ENCODE results near the gene STX10.

STX10 gene

GRCh38 chr19:13139633-13140311 lies 10.4 kb downstream of the STX10 start:
- DNase-seq (ENCODE audit: low read depth), result no peak

DNA sequence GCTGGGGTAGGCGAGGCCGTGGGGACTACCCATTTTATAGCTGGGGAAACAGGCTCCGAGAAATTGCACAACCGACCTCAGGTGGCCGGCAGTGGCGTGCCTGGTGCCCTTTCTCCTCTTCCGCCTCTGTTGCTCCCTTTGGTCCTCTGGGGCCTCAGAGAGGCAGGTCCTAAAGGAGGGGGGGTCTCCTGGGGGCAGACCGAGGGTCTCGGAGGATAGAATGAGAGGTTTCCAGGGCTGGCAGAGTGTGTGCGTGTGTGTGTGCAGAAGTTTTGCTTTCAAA lies 11.3 kb downstream of the STX10 start:
- no peak for DNase-seq (ENCODE audit: low read depth)

DNA sequence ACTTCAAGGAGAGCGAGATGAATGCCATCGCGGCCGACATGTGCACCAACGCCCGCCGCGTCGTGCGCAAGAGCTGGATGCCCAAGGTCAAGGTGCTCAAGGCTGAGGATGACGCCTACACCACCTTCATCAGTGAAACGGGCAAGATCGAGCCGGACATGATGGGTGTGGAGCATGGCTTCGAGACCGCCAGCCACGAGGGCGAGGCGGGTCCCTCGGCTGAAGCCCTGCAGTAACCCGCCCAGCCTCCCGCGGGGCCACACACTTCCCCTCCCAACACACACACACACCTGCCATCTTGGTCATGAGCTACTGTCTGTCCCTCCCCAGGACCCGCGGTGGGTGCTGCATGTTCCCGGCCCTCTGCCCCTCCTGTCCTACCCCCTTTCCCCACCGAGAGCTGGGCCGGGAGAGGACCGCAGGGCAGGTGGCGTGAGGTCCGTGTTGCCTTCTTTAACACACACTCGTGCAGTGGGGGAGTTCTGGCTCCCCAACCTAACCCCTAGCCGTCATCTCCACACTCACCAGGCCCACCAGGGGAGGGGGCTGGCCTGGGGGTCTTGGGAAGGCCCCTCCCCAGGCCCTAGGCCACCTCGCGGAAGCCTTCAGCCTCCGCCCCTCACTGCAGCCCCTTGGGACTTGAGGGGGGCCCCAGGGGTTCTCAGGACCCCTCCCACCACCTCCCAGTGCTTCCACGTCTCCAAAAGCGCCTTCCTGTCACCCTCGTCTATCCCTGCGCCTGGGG lies 11.8 kb downstream of the STX10 start:
- DNase-seq (ENCODE audit: low read depth), result no peak

- no peak for DNase-seq (ENCODE audit: low read depth)
Observed at GRCh38 chr19:13137290-13137794, 12.8 kb downstream of the STX10 start.

GRCh38 chr19:13135068-13136062 lies 14.8 kb downstream of the STX10 start:
- no peak for DNase-seq (ENCODE audit: low read depth)

DNA sequence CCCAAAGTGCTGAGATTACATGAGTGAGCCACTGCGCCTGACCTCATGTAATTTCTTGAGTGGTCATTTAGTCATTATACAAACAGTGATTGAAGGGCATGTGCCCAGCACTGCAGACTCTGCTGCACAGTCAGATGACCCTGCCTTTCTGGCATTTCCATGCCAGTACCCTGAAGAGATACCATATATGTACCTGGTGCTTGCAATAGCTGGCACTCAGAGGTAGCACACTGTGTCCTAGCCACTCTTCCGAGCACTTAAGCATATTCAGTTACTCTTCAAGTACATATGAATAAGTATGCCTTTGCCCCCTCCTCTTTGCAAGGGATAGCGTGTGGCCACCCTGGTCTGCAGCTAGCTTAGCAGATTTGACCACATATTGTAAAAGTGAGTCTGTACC lies 15.5 kb downstream of the STX10 start:
- no peak for DNase-seq (ENCODE audit: low read depth)

DNA sequence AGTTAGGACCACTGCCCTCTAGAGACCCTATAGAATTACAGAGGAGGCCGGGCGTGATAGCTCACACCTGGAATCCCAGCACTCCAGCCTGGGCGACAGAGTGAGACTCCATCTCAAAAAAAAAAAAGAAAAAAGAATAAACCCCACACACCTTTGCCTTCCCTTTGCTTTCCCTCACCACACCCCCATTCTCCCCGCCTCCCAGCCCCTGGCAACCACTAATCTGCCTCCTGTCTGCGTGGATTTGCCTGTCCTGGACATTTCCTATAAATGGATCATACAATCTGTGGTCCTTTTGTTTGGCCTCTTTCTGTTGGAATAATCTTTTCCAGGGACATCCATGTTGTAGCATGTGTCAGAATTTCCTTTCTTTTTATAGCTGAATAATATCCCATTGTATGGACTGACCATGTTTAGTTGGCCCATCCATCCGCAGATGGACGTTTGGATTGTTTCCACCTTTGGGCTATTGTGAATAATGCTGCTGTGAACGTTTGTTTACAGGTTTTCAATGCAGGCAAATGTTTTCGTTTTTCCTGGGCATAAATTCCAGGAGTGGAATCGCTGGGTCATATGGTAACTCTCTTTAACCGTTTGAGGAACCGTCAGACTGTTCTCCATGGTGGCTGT lies 16.8 kb downstream of the STX10 start:
- DNase-seq (ENCODE audit: low read depth), result no peak

- no peak for DNase-seq (ENCODE audit: low read depth)
Observed at GRCh38 chr19:13132471-13133180, 17.5 kb downstream of the STX10 start.

DNA sequence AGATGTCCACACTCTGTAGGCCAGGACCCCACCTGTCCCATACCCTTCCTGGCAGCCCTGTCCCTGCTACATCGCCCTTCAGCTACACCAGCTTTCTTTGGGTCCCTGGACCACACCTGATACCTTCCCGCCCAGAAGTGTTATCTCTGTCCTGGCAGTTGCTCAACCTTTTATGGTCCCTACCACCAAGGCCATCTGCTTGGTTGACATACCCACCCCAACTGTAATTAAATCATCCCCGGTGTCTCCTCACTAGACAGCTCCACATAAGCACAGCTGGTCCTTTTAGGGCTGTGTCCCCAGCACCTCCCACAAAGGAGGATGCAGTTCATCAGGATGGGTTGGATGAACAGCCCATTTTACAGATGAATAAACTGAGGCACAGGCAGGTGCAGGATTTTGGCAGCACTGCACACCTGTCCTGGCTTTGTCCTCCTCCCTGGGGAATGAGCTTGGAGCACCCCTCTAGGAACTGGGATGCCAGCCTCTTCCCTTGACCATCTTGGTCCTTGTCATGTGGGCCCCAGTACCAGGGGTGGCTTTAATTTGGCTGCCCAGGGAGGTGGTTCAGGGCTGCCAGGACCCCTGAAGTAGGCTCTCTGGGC lies 19.2 kb downstream of the STX10 start:
- DNase-seq (ENCODE audit: low read depth), result no peak

GRCh38 chr19:13129384-13129783 lies 20.8 kb downstream of the STX10 start:
- DNase-seq (ENCODE audit: low read depth), result no peak

DNA sequence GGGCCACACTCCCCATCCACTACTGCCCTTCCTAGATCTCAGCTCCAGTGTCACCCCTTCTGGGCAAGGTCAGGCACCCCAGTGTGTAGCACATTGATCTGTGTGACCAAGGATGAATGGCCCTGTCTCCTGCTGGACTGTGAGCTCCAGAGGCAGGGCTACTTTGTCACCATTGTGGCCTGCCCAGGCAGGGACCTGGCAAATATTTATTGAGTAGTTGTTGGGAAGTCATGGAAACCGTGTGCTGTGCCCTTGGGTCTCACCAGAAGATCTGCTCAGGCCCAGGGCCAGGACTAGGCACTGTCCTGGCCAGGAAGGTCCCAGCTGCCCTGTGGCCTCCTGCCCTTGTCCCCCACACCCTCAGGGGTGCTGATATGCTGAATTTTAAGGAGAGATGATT lies 21.6 kb downstream of the STX10 start:
- DNase-seq (ENCODE audit: low read depth), result no peak

GRCh38 chr19:13127811-13128575 lies 22.2 kb downstream of the STX10 start:
- no peak for DNase-seq (ENCODE audit: low read depth)

DNA sequence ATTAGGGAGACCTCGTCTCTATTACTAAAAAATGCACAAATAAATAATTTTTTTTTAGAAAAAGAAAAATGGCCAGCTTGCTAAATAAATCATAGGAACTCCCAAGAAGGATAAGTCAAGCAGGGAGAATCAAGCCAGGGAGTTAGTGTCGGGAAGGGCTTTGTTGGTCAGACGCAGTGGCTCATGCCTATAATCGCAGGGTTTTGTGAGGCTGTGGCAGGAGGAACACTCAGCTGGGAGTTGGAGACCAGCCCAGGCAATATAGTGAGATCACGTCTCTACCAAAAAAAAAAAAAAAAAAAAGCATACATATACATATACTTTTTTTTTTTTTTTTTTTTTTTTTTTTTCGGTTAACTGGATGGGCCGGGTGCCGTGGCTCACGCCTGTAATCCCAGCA lies 23.1 kb downstream of the STX10 start:
- DNase-seq (ENCODE audit: low read depth), result no peak

DNA sequence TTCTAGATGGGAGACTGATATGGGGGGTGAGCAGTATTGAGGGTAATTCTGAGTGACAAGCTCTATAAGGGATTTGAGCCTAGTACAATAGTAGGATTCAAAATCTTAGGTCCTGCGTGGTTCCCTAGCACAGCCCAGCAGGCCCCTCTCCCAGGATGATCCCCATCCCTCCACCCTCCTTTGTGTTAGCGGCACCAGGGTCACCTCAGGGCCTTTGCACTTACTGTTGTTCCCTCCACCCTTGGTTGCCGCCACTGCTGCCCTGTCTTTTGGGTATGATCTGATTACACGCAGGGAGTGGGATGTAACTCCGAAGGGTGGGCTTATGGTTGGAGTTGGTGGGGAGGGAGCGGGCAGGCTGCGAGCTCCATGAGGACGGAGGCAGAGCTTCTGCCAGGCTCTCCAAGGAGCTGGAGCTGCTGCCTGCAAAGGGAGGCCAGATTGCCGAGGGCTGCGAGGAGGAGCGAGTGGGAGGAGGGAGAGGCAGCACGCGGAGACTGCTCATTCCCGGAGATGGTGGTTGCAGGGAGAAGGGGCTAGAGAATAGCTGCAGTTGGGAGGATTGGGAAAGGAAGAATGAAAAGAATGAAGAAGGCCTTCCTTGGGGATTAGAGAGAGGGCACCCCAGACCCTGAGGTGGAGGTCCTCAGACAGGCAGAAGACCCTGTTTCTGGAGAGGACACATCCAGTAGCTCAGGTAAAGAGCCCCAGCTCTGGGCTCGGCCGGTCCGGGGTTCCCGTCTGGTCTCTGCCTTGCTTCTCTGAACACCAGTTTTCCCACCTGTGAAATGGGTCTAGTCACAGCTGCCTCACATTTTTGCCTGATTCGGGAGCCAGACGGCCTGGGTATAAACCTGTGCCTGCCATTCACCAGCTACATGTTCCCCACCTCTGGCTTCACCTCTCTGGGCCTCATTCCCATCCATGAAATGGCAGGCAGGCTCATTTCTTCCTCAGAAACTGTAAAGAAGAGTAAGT lies 26.9 kb downstream of the STX10 start:
- DNase-seq (ENCODE audit: low read depth), result no peak

DNA sequence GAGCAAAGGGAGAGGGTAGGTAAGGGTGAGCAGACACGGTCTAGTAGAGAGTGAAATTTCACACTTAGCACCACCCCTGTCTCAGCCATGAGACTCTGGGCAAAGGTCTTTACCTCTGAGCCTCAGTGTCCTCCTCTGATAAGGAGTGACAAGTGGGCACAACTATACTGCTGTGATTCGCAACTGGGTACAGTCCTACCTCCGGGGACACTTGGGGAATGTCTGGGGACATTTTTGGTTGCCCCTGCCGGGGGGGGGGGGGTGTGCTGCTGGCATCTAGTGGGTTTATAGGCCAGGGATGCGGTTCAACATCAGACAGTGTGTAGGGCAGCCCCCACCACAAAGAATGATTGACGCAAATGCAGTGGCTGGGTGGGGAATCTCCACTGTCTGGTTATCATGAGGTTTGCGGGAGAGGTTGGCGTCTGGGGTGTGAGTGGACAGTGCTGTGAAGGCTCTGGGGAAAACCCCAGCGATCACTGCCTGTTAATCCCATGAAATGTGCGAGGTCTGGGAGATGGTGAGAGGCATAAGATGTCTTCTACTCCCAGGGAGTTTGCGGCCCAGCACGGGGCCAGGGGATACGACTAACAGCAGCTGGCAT lies 27.8 kb downstream of the STX10 start:
- no peak for DNase-seq (ENCODE audit: low read depth)

DNA sequence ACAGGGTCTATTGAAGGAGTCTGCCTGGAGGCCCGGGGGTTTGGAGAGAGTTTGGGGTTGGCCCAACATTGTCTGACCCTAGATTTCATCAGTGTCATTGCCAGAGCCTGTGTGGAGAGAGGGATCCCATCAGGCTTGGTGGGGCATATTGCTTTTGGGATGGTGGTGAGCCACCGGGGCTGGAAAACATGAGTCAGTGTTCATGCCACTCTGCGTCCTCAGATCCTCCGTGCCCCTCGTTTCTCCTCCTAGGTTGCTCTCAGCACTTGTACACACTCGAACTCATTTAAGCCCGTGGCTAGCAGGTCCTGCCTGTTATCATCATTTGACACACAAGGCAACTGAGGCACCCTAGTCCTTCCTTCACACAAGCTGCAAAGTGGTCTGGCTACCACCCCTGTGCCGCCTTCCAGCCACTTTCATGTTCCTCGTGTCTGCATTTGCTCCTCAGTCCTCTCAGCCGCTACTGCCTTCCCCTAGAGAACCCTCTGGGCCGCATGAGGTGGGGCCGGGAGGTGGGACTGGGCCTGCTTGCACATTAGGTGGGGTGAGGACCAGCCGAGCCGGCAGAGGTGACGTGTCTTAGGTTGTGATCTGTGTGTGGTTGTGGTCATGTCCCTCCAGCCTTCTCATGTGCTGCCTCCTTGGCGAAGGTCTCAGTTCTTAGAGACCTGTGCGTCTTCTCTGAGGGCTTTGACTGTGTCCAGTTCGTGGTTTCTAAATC lies 28.5 kb downstream of the STX10 start:
- DNase-seq (ENCODE audit: low read depth), result no peak

DNA sequence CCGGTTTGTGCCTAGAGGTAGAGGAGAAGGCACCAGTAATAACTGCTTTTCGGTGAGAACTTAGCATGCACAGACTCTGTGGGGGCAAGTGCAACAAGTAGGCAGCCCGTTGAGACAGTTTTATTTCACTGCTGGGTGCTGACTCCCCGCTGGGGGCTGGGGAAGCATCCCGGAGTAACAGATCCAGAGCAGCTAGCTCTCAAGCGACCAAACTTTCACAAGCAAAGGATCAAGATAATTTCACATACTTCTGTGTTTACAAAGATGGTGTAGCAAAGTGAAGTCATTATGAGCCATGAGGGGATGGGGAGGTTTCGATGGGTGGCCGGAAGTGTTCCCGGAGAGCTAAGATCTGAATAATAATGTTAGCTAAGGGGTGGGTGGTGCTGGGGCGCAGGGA lies 29.4 kb downstream of the STX10 start:
- no peak for DNase-seq (ENCODE audit: low read depth)

- no peak for DNase-seq (ENCODE audit: low read depth)
Observed at GRCh38 chr19:13120031-13120430, 30.1 kb downstream of the STX10 start.
